RKO (cell line): ENCODE data around the gene EPS8L1.

Source experiments
- DNase-seq: peaks from one replicate; pipeline ENCODE4 v3.0.0-alpha.2; 2016; ENCODE audit warnings: low spot score

EPS8L1 gene

DNA sequence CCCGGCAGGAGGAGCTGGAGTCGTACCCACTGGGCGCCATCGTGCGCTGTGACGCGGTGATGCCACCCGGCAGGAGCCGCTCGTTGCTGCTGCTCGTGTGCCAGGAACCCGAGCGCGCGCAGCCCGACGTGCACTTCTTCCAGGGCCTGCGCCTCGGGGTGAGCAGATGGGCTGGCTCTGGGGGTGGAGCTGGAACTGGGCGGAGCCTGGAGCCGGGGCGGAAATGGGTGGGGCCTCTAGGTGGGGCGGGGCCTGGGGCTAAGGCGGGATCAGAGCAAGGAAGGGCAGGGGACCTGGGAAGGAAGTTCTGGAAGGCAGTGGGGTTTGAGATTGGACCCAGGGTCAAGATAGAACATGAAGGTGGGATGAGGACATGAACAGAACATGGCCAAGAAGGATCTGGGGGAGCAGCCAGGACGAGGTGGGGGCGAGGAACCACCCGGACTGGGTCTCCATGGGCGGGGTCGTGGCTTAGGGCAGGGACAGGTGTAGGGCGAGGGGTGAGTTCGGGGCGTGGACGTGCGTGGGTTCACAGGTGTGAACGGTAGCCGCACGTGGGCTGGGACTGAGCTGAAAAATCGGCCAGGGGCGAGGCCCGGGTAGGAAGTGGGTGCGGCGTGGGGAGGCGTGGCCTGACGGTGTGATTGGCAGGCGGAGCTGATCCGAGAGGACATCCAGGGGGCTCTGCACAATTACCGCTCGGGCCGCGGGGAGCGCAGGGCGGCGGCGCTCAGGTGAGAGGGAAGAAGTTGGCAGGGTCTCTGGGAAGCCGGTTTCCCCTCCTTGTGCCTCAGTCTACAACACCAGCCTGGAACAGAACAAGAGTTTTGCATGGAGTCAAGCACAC, 4.7 kb downstream of the EPS8L1 start:
- DNase-seq: peak; percentile 92

DNA sequence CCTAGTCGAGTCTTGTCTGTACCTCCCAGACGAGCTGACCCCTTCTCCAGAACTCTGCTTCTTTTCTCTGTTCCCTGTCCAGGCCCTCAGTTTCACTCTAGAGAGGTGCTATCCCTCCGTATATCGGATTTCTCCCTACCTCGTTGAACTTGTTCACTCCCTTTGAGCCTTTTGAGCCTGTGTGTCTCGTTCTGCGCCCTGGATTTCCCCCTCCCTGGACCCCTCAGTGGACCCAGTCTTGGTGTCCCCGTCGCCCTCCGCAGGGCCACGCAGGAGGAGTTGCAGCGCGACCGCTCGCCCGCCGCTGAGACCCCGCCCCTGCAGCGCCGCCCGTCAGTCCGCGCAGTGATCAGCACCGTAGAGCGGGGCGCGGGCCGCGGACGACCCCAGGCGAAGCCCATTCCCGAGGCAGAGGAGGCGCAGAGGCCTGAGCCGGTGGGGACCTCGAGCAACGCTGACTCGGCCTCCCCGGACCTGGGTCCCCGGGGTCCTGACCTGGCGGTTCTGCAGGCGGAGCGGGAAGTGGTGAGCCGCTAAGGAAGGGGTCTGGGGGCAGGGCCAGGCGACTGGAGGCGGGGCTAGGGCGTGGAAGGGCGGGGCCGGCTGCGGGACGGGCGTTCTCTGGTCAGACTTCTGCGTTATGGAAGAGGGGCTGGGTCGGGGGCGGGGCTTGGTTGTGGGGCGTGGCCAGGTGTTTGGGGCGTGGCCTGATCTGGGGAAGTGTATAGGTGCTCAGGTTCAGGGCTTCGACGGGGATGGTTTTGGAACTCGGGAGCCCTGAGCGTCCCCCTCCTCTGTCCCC, 5.5 kb downstream of the EPS8L1 start:
- DNase-seq: peak; percentile 83

DNA sequence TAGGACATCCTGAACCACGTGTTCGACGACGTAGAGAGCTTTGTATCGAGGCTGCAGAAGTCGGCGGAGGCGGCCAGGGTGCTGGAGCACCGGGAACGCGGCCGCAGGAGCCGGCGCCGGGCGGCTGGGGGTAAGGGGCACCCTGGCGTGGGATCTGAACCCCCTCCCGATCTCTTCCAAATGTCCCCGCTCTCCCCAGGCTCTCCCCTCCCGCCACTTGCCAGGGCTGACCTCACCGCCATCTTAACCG, 6.0 kb downstream of the EPS8L1 start:
- no peak for DNase-seq

DNA sequence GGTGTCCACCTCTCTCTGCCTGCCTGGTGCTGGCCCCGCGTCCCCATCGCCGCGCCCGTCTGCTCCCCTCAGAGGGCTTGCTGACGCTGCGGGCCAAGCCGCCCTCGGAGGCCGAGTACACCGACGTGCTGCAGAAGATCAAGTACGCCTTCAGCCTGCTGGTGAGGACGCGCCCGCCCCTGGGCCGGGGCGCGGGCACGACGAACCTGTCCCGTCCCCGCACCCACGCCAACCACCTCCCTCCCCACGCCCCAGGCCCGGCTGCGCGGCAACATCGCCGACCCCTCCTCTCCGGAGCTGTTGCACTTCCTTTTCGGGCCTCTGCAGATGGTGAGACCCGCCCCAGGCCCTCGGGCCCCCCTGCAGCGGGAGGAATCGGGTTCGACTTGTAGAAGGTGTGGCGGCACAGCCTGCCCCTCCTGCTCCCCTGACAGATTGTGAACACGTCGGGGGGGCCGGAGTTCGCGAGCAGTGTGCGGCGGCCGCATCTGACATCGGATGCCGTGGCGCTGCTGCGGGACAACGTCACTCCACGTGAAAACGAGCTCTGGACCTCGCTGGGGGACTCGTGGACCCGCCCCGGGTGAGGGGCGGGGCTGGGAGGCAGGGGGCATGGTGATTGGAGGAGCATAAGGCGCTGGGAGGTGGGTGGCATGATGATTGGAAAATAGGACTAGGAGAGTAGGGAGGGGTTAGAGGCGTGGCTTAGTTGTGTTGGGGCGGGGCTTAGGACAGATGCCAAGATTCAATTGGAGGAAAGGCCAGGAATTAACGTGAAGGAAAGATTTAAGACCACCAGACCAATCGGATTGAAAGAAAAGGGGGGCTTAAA, 6.6 kb downstream of the EPS8L1 start:
- no peak for DNase-seq

DNA sequence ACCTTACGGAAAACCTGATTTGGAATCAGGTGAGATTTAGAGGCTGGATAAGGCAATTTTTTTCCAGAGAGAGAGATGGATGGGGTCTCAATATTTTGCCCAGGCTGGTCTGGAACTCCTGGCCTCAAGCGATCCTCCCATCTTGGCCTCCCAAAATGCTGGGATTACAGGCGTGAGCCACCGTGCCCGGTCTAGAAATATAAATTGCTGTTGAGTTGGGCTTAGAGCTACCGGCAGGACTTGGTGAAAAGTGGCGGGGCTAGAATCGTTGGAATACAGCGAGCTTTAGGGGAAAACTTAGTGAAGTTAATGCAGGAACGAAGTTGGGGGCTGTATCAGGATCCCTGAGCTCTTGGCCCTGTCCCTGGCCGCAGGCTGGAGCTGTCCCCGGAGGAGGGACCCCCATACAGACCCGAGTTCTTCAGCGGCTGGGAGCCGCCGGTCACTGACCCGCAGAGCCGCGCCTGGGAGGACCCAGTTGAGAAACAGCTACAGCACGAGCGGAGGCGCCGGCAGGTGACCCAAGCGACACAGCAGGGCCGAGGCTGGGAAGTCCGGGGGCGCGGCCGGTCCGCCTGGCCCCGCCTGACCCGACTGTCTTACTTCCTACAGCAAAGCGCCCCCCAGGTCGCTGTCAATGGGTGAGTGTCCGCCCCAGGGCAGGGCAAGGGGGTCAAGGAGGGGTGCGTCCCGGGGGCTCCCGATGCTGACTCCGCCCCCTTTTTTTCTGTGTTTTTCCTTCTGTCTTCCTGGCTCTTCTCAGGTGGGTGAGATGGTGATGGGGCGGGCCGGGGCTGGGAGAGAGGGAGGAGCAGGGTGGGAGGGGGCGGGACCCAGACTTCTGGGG, 7.6 kb downstream of the EPS8L1 start:
- no peak for DNase-seq

DNA sequence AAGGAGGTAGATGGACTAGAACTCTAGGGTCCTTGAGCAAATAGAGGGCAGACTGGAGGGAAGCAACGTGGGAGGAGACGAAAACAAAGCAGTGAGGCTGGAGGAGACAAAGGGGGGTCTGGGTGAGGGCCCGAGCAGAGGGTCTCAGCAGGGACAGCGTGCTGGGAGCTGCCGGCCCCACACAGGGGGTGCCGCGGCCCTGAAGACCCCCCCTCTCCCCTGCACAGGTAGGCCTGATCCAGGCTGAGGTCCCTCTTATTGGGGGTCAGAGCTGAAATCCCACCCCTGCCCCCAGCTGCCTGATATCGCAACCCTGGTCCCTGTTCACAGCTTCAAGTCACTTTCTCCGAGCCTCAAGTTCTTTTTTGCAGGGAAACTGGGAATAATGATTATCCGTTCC, 8.7 kb downstream of the EPS8L1 start:
- DNase-seq: no peak

DNA sequence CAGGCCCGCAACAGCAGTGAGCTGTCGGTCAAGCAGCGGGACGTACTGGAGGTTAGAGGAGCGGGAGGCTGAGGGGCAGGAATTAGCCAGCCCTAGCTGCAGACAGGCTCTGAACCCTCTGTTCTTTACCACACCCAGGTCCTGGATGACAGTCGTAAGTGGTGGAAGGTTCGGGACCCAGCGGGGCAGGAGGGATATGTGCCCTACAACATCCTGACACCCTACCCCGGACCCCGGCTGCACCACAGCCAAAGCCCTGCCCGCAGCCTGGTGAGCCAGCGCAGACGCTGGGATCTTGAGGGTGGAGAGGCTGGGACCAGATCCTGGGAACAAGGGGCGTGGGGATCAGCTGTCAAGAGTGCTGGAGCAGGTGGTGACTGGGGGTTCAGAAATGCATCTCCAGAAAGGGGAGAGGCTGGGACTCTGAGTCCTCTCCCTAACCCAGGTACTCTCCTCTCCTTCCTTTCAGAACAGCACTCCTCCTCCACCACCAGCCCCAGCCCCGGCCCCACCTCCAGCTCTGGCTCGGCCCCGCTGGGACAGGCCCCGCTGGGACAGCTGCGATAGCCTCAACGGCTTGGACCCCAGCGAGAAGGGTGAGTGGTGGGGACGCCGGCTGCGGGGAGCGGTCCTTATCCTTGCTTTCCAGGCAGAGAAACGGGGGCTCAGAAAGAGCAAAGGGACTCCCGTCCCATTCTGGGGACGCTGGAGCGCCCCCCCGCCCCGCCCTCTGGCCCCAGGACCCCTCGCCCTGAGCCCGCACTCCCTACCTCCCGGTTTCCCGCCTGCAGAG, 10.4 kb downstream of the EPS8L1 start:
- DNase-seq: no peak

DNA sequence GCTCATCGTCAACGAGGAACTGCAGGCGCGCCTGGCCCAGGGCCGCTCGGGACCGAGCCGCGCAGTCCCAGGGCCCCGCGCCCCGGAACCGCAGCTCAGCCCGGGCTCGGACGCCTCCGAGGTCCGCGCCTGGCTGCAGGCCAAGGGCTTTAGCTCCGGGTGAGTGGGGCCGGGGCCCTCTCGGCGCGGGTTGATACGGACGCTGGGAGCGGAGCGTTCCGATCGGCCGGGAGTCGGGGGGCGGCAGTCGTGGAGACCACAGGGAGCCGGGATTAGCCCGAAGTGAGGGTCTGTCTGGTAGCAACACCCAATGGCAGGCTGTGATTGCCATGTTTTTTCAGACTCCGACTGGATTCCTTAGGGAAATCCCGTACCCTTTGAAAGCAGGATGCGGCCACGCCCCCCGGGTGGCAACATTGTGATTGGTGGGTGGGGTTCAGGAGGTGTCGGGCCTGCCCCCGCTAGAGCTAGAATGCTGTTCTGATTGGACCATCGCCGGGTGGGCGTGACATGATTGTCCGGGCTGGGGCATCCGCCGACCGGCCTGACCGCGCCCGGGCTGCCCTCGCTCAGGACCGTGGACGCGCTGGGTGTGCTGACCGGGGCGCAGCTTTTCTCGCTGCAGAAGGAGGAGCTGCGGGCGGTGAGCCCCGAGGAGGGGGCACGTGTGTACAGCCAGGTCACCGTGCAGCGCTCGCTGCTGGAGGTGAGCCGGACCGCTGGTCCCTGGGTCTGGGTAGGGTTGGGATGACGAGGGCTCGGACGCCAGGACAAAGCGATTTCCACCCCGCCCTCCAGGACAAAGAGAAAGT, 11.3 kb downstream of the EPS8L1 start:
- DNase-seq: no peak

DNA sequence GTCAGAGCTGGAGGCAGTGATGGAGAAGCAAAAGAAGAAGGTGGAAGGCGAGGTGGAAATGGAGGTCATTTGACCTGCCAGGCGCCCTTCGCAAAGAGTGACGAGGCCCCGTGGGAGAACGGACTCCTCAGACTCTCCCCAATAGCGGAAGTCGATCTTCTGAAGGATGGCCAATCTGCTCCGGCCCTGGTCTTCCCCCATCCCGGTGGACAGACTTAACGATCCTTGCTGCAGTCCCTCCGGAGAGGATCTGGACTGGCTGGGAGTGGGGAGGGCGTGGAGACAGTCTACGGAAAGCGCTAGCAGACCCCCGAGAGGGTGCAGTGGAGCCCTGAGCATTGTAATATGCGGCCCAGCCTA, 11.9 kb downstream of the EPS8L1 start:
- no peak for DNase-seq

DNA sequence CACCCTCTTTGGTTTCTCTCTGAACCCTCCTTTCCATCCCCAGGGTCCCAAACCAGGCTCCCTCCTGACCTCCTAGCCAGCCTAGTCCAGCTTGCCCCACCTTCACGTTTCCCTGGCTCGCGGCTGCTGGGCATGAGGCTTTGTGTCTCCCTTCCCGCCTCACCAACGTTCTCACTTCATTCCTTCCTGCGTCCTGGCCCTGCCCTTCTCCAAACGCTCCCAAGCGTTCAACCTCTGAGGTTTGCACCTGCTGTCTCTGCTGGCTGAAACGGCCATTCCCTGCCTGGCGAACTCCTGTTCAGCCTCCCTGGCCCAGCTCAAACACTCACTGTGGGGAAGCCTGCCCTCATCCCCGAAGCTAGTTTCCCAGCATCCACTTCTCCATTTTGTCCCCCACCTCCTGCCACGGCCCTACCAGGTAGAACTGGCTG, 12.4 kb downstream of the EPS8L1 start:
- DNase-seq: no peak

DNA sequence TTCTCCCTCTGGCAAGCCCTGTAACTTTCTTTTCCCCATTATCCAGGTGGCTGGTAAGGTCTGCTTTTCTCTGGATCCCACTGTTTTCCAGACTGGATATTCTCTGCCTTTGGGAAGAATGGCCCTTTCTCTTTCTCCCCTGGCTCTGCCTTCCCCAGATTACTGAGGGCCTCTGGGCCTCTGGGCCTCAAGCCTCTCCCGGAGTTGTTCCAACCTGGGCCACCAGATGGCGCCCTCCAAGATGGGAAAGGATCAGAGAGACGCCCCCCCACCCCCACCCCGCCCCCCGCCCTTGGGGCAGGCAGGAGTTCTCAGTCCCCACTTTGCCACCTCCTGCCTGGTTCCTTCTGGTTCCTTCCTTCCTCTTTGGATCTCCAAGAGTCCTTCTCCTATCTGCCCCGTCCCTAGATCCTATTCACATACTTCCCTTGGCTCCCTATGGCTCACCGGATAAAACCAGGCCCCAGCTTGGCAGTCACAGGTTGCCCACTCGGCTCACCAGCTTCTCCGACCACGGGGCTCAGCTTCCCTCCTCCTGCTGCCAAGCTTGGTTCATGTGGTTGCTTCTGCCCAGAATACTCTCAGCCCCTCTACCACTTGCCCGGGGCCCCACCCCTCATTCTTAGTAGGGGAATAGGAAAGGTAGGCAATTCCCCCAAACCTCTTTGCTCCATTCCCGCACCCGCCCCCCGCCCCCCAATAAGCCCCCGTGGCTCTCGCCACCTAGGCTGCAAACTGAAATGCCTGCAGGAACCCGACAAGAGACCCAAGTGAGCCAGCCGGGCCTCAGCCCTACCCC, 13.1 kb downstream of the EPS8L1 start:
- DNase-seq: peak; percentile 61

DNA sequence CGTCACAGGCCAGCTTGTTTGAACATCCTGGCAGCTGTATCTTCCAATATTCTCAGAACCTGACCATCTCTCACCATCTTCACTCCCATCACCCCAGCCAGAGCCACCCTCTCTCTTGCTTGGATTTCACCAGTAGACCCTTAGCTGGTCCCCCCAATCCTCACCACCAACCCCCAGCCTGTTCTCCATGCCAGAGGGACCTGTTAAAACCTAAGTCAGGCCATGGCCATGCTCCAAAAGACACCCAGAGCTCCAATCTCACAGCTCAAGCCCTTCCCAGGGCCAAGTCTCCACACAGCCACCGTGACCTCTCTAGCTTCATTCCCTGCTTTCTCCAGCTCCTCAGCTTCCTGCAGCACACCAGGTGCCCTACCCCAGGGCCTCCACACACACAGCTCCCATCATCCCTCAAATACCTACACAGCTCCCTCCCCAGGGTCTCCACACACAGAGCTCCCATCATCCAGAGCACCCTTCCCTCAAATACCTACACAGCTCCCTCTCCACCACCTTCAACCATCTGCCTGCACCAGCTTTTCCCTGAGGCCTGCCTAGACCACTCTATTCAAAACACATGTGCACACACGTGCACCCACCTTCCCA, 13.8 kb downstream of the EPS8L1 start:
- DNase-seq: no peak

DNA sequence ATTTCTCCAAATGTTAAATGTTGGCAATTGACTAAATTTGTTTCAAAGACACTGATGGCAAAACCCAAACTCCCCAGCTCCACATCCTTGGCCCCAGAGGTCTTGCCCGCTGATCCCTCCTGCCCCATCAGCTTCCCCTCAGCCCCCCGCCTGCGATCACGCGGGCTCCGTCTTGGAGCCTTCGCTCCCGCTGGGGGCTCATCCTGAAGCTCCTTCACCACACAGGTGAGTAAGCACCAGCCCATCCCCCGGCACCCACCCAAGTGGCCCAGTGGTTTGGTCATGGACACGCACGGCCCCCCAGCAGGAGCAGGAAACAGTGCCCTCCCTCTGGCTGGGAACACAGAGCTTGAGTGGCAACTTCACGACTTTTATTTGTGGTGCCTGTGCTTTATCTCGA, 14.9 kb downstream of the EPS8L1 start:
- no peak for DNase-seq

DNA sequence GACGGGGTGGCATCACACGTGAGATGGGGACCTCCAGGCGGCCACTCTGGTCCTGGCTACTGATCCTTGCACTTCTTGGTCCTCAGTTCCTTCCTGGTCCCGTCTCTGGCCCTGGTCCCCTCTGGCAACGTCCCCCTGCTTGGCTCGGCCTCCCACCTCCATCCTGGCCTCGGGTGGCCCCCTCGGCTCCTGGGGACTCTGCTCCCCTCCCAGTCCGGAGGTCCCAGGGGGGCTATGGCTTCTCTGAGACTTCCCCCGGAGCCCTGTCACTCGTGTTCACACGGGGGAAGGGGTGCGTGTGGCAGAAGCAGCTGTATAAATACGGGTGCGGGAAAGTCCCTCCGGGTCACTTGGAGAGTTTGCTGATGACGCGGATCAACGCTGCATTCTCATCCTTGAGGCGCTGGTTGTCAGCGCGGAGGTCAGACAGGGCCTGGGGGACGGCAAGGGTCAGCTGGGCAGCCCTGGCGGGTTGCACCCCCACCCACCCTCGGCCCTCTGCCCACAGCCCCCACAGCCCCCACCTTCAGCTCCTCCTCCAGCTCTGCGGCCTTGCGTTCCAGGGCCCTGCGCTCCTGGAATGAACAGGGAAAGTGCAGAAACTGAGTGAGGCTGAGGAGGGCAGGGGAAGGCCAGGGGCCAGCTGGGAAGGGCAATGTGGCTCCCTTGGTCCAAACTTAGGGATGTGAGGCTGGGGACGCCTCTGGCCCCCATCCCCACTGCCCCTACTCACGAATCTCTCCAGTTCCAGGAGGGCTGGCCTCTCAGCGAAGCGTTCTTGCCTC, 15.6 kb downstream of the EPS8L1 start:
- DNase-seq: no peak

DNA sequence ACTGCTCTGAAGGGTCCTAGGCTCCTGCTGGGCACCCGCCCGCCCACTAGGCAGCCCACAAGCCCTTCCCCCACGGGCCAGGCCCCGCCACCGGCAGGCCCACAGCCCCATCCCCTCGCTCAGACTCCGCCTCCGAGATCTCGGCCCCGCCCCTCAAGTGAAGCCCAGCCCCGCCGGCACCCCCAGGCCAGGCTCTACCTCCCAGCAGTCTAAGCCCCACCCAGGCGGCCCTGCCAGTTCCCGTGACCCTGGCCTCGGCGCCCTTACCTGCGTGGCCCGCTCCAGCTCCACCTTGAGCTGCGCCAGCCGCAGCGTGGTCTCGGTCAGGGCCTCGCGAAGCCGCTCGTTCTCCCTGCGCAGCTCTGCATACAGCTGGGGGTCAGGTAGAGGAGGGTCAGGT, 16.3 kb downstream of the EPS8L1 start:
- no peak for DNase-seq

DNA sequence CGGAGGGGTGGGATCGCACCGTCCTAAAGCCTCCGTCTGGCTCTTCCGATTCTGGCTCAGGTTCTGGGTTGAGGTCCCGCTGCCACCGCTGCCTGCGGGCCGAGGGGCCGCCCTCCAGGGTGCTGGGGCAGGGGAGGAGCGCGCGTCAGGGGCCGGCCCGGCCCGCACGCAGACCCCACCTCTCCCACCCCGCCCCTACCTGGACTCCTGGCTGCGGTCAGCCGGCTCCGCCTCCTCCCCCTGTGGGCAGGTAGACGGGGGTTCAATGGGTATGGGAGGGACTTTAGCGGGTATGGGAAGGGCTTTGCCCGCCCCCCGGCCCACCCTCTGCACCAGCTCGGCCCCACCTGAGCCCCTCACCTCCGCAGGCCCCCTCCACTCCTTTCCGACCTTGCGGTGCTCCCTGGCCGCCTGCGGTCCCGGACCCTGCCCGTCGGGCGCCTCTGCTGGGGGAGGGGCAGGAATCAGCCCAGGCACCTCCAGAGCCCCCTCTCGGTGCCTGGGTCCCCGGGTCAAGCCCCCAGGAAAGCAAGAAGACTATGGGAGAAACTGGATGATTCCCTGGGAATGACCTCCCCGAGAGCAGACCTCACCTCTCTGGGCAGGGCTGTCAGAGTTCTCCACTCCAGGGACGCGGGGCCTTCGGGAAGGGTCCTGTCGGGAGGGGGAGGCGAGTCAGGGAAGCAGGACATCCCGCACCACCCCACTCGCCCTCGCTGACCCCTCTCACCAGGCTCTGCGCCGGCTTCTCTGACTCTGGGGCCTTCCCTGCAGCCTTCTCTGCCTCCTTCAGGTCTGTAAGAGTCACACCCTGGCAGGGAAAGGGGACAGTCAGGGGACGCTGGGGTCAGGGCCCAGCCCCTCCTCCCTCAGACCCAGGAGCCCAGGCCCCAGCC, 17.0 kb downstream of the EPS8L1 start:
- DNase-seq: no peak
